ENCODE measurements around the gene LRCH3.

Gene LRCH3

DNA sequence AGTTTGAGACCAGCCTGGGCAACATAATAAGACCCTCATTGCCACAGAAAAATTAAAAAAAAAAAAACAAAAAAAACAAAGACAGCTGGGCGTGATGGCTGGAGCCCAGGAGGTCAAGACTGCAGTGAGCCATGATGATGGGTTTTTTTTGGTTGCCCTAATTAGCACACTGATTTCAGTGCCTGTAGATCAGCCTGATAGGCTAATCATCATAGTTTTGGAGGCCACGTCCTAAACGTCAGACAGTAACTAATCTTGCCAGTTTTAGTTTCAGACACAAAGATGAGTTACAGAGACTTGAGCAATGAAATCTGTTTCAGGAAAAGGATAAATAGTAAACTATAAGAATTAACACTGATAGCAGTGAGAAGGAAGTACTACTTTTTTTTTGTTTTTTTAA lies 55.4 kb downstream of the LRCH3 start:
- peaks cover 13% of the 10 kb centered on the region for H3K79me1 ChIP-seq (replicated peaks; ENCODE audit: low read length, poor library complexity, severe bottlenecking)
- H3K4ac ChIP-seq (ENCODE audit: low read depth in 1 of 2, low read length in 2 of 2) = no peak overlapping the region
- H2BK5ac ChIP-seq (ENCODE audit: low read depth, low read length, poor library complexity, severe bottlenecking) = no peak overlapping the region
- no peak overlapping the region for H2BK120ac ChIP-seq (ENCODE audit: low read depth, low read length)
- H2AK5ac ChIP-seq (ENCODE audit: low read length, severe bottlenecking) = no peak overlapping the region
- no peak overlapping the region for H3K4me3 ChIP-seq (ENCODE audit: insufficient read depth in 1 of 2, low read depth in 1 of 2, low read length in 2 of 2)
- no peak overlapping the region for H2BK15ac ChIP-seq (ENCODE audit: low read depth, poor library complexity, severe bottlenecking)
- H2BK12ac ChIP-seq (ENCODE audit: low read length in 2 of 2) = no peak overlapping the region
- H3K36me3 ChIP-seq (ENCODE audit: control insufficient read depth in 1 of 2, insufficient read depth in 2 of 2, low read depth in 1 of 2, low read length in 2 of 2) = peaks cover 32 to 87% of the 10 kb centered on the region in 2 experiments
- no peak for DNase-seq
- H3K23ac ChIP-seq (ENCODE audit: low read length in 2 of 2) = no peak overlapping the region
- H2AFZ ChIP-seq (ENCODE audit: low read depth, low read length) = no peak overlapping the region
- no peaks in the 10 kb centered on the region for H3K27me3 ChIP-seq (ENCODE audit: control insufficient read depth in 1 of 2, insufficient read depth in 1 of 2, low read length in 2 of 2)
- no peak overlapping the region for H4K91ac ChIP-seq (ENCODE audit: low read length)
- H3K9ac ChIP-seq (ENCODE audit: low read length) = no peak overlapping the region
- 89% methylated on average over 3 of the region's 3 CpGs for WGBS
- no peak overlapping the region for H3K4me2 ChIP-seq (ENCODE audit: low read length, poor library complexity, severe bottlenecking)
- no peak overlapping the region for H3K14ac ChIP-seq (ENCODE audit: low read length in 2 of 2)
- H3K18ac ChIP-seq (ENCODE audit: low read depth in 1 of 2, low read length in 2 of 2) = no peak overlapping the region
- H3K27ac ChIP-seq (ENCODE audit: low read length, poor library complexity, severe bottlenecking) = no peak overlapping the region
- no peaks in the 10 kb centered on the region for H3K9me3 ChIP-seq (ENCODE audit: control insufficient read depth, low read length)
- no peak overlapping the region for H4K8ac ChIP-seq (ENCODE audit: low read length)
- peaks cover 4% of the 10 kb centered on the region for H3K4me1 ChIP-seq (ENCODE audit: control insufficient read depth, insufficient read depth, low read depth, low read length)

DNA sequence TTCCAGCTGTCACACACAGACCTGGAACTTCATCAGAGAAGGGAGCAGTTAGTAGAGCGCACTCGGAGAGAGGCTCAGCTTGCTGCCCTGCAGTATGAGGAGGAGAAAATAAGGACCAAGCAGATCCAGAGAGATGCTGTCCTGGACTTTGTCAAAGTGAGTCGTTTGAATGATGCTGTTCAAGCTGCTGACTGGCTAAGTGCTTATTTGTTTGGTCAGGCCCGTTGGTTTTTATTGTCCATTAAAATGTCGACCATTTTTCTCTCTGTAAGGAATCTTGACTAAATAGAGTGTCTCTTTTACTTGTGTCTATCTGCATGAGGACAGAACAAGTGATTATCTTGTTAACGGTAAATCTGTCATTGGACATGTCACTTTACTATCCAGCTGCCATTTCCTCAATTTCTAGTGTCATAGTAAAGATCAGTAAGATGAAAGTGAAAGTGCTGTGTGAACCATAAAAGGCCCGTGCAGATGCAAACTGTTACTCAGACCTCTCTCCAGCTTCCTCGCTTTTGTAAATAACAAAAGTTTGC lies 56.9 kb downstream of the LRCH3 start:
- WGBS = 24% methylated on average over 6 of the region's 8 CpGs
- Histone ChIP-seq H3K4me1 (ENCODE audit: control insufficient read depth, insufficient read depth, low read depth, low read length) (peaks cover 4% of the 10 kb centered on the region), H3K4me3 (ENCODE audit: insufficient read depth in 1 of 2, low read depth in 1 of 2, low read length in 2 of 2) (peak overlapping the region in 1 of 2 experiments; percentile 74), H2AK5ac (ENCODE audit: low read length, severe bottlenecking) (no peak overlapping the region), H2BK120ac (ENCODE audit: low read depth, low read length) (no peak overlapping the region), H4K8ac (ENCODE audit: low read length) (peak overlapping the region; percentile 76), H2AFZ (ENCODE audit: low read depth, low read length) (no peak overlapping the region), H3K4ac (ENCODE audit: low read depth in 1 of 2, low read length in 2 of 2) (no peak overlapping the region), H3K9ac (ENCODE audit: low read length) (peak overlapping the region; percentile 82), H3K27me3 (ENCODE audit: control insufficient read depth in 1 of 2, insufficient read depth in 1 of 2, low read length in 2 of 2) (no peaks in the 10 kb centered on the region), H4K91ac (ENCODE audit: low read length) (no peak overlapping the region), H3K4me2 (ENCODE audit: low read length, poor library complexity, severe bottlenecking) (peak overlapping the region; percentile 25), H2BK15ac (ENCODE audit: low read depth, poor library complexity, severe bottlenecking) (no peak overlapping the region), H2BK12ac (ENCODE audit: low read length in 2 of 2) (no peak overlapping the region), H3K14ac (ENCODE audit: low read length in 2 of 2) (no peak overlapping the region), H3K18ac (ENCODE audit: low read depth in 1 of 2, low read length in 2 of 2) (no peak overlapping the region), H3K9me3 (ENCODE audit: control insufficient read depth, low read length) (no peaks in the 10 kb centered on the region), H3K79me1 (replicated peaks; ENCODE audit: low read length, poor library complexity, severe bottlenecking) (peaks cover 17% of the 10 kb centered on the region), H3K23ac (ENCODE audit: low read length in 2 of 2) (no peak overlapping the region), H3K27ac (ENCODE audit: low read length, poor library complexity, severe bottlenecking) (peak overlapping the region; percentile 29), H3K36me3 (ENCODE audit: control insufficient read depth in 1 of 2, insufficient read depth in 2 of 2, low read depth in 1 of 2, low read length in 2 of 2) (peaks cover 32 to 90% of the 10 kb centered on the region in 2 experiments), H2BK5ac (ENCODE audit: low read depth, low read length, poor library complexity, severe bottlenecking) (no peak overlapping the region)
- DNase-seq = peak; percentile 76

DNA sequence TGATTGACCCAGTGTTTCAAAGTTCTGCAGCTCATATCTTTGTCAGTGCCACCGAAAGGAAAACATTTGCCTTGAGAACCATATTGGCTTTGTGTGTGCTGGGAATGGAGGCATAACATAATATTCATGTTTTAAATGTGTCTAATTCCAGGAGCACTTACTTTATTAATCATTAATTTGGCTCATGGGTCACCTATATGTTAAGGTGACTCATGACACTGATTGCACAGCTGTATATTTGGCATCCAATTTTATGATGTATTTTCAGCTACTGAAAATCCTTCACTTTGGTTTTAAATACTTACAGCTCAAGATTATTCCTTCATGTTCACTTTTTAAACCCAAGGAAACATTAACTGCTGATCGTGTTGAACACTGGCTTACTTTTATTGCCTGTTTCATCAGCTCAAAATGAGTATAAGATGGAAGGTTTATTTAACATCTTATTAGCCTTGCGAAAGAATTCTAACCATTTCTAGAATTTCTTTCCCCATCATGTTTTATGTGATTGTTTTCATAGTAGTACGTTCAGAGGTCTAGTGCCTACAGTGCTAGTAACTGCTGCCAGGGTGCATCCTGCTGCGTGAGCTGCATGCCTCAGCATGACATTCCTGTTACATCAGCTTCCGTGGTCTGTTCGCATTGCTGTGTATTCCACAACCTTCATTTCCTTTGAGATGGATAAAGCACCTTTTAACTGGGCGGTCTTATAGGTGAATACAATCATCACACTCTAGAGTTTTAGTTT lies 63.7 kb downstream of the LRCH3 start:
- Histone ChIP-seq H2BK12ac (ENCODE audit: low read length in 2 of 2) (no peak overlapping the region), H3K14ac (ENCODE audit: low read length in 2 of 2) (no peak overlapping the region), H3K23ac (ENCODE audit: low read length in 2 of 2) (no peak overlapping the region), H3K4ac (ENCODE audit: low read depth in 1 of 2, low read length in 2 of 2) (no peak overlapping the region), H2BK5ac (ENCODE audit: low read depth, low read length, poor library complexity, severe bottlenecking) (no peak overlapping the region), H2BK15ac (ENCODE audit: low read depth, poor library complexity, severe bottlenecking) (no peak overlapping the region), H2BK120ac (ENCODE audit: low read depth, low read length) (no peak overlapping the region), H4K8ac (ENCODE audit: low read length) (no peak overlapping the region), H3K9me3 (ENCODE audit: control insufficient read depth, low read length) (no peaks in the 10 kb centered on the region), H2AK5ac (ENCODE audit: low read length, severe bottlenecking) (no peak overlapping the region), H4K91ac (ENCODE audit: low read length) (no peak overlapping the region), H3K9ac (ENCODE audit: low read length) (no peak overlapping the region), H2AFZ (ENCODE audit: low read depth, low read length) (no peak overlapping the region), H3K4me2 (ENCODE audit: low read length, poor library complexity, severe bottlenecking) (no peak overlapping the region), H3K18ac (ENCODE audit: low read depth in 1 of 2, low read length in 2 of 2) (no peak overlapping the region), H3K36me3 (ENCODE audit: control insufficient read depth in 1 of 2, insufficient read depth in 2 of 2, low read depth in 1 of 2, low read length in 2 of 2) (peaks cover 6 to 95% of the 10 kb centered on the region in 2 experiments), H3K4me1 (ENCODE audit: control insufficient read depth, insufficient read depth, low read depth, low read length) (peaks cover 7% of the 10 kb centered on the region), H3K27me3 (ENCODE audit: control insufficient read depth in 1 of 2, insufficient read depth in 1 of 2, low read length in 2 of 2) (no peaks in the 10 kb centered on the region), H3K4me3 (ENCODE audit: insufficient read depth in 1 of 2, low read depth in 1 of 2, low read length in 2 of 2) (no peak overlapping the region), H3K27ac (ENCODE audit: low read length, poor library complexity, severe bottlenecking) (peak overlapping the region; percentile 94), H3K79me1 (replicated peaks; ENCODE audit: low read length, poor library complexity, severe bottlenecking) (peaks cover 12% of the 10 kb centered on the region)
- 26% methylated on average over 3 of the region's 8 CpGs for WGBS
- peak; percentile 89 for DNase-seq

DNA sequence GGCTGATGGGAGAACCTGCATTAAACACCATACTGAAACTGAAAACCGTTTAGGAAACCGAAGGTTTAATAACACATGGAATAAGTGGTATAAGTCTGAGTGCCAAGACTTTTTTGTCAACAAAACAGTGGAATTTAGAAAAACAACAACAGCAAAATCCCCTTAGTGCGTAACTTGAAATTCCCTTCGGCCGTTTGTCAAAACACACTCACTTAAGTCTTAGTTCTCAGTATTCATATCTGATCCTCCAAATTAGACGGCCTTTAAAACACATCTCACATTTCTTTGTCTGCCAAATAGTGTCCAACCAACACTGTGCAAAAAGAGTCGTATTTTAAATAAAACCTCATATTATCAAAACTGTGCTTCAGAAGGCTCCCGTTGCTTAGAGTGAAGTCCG lies 64.5 kb downstream of the LRCH3 start:
- no peak overlapping the region for H3K4ac ChIP-seq (ENCODE audit: low read depth in 1 of 2, low read length in 2 of 2)
- DNase-seq = no peak
- WGBS = 94% methylated on average over 8 of the region's 9 CpGs

More for the DNA sequence above, 64.5 kb downstream of the LRCH3 start:
- no peak overlapping the region for H3K23ac ChIP-seq (ENCODE audit: low read length in 2 of 2)
- H4K8ac ChIP-seq (ENCODE audit: low read length) = no peak overlapping the region
- no peak overlapping the region for H3K4me3 ChIP-seq (ENCODE audit: insufficient read depth in 1 of 2, low read depth in 1 of 2, low read length in 2 of 2)
- no peak overlapping the region for H2AFZ ChIP-seq (ENCODE audit: low read depth, low read length)
- peak overlapping the region; percentile 79 for H2BK120ac ChIP-seq (ENCODE audit: low read depth, low read length)
- peak overlapping the region; percentile 61 for H4K91ac ChIP-seq (ENCODE audit: low read length)
- peak overlapping the region; percentile 11 for H2BK5ac ChIP-seq (ENCODE audit: low read depth, low read length, poor library complexity, severe bottlenecking)
- peak overlapping the region; percentile 94 for H3K27ac ChIP-seq (ENCODE audit: low read length, poor library complexity, severe bottlenecking)
- H3K27me3 ChIP-seq (ENCODE audit: control insufficient read depth in 1 of 2, insufficient read depth in 1 of 2, low read length in 2 of 2) = no peaks in the 10 kb centered on the region
- no peaks in the 10 kb centered on the region for H3K9me3 ChIP-seq (ENCODE audit: control insufficient read depth, low read length)
- no peak overlapping the region for H3K14ac ChIP-seq (ENCODE audit: low read length in 2 of 2)
- H3K9ac ChIP-seq (ENCODE audit: low read length) = no peak overlapping the region
- H3K79me1 ChIP-seq (replicated peaks; ENCODE audit: low read length, poor library complexity, severe bottlenecking) = peaks cover 12% of the 10 kb centered on the region
- H3K4me2 ChIP-seq (ENCODE audit: low read length, poor library complexity, severe bottlenecking) = peak overlapping the region; percentile 27
- peaks cover 7 to 95% of the 10 kb centered on the region in 2 experiments for H3K36me3 ChIP-seq (ENCODE audit: control insufficient read depth in 1 of 2, insufficient read depth in 2 of 2, low read depth in 1 of 2, low read length in 2 of 2)
- no peak overlapping the region for H2BK12ac ChIP-seq (ENCODE audit: low read length in 2 of 2)
- H2BK15ac ChIP-seq (ENCODE audit: low read depth, poor library complexity, severe bottlenecking) = no peak overlapping the region
- H3K4me1 ChIP-seq (ENCODE audit: control insufficient read depth, insufficient read depth, low read depth, low read length) = peaks cover 6% of the 10 kb centered on the region
- H3K18ac ChIP-seq (ENCODE audit: low read depth in 1 of 2, low read length in 2 of 2) = peak overlapping the region in 1 of 2 experiments; percentile 21
- H2AK5ac ChIP-seq (ENCODE audit: low read length, severe bottlenecking) = peak overlapping the region; percentile 90
